Panc1 (cell line): ENCODE results near the gene FMC1. TPM values are rescaled to one million over a fixed set of nuclear protein-coding genes. Genes with fewer than 3 reads are reported as not detected.

Source experiments
- ATAC-seq: fragments of 200-7000 bp; cut with Tn5 transposase; 2 replicates; pipeline ENCODE4 v1.9.1; 2020; ENCODE audit warnings: mild to moderate bottlenecking, moderate library complexity
- BruUV-seq: library from RNA; stranded (reverse); fragments of 400-500 nt; replicated peaks from 2 replicates; lab custom pipeline; 2021; lab: Mats Ljungman, UMichigan
- CTCF ChIA-PET: fragments of 300-600 bp; sonication (Branson Sonifier 250); formaldehyde crosslinking; loops from one replicate; lab custom pipeline; 2022; ENCODE audit warnings: antibody characterized with exemption; lab: Charles Lee
- POLR2A ChIA-PET: fragments of 300-600 bp; sonication (Branson Sonifier 250); formaldehyde crosslinking; loops from one replicate; lab custom pipeline; 2022; ENCODE audit warnings: antibody characterized with exemption; lab: Charles Lee
- DNase-seq: peaks from one replicate; pipeline ENCODE4 v3.0.0-alpha.2; 2010; ENCODE audit warnings: low read depth, low spot score
- H3K27ac ChIP-seq: 2 replicates; pipeline ENCODE4 v1.5.1; 2011; ENCODE audit warnings: mild to moderate bottlenecking, low read length, inconsistent platforms
- H3K27me3 ChIP-seq: fragments of 200-500 bp; sonication (Bioruptor generic); 2 replicates; pipeline ENCODE4 v1.6.0; 2014; ENCODE audit warnings: low read length, inconsistent platforms; ENCODE audit not compliant: control insufficient read depth, insufficient read depth
- H3K36me3 ChIP-seq: fragments of 200-500 bp; sonication (Bioruptor generic); 2 replicates; pipeline ENCODE4 v1.5.1; 2014; ENCODE audit warnings: inconsistent platforms, mild to moderate bottlenecking, low read length, moderate library complexity; ENCODE audit not compliant: control insufficient read depth, insufficient read depth
- H3K4me1 ChIP-seq: 2 replicates; pipeline ENCODE4 v1.5.1; 2011; ENCODE audit warnings: inconsistent platforms, mild to moderate bottlenecking, low read length, moderate library complexity; ENCODE audit not compliant: control insufficient read depth, insufficient read depth
- H3K4me3 ChIP-seq, 2 experiments: 2 replicates each; pipeline ENCODE4 v1.5.1; 2011 to 2012; ENCODE audit warnings: low read depth in 2 of 2, low read length in 2 of 2, mild to moderate bottlenecking in 2 of 2, inconsistent platforms in 1 of 2, moderate library complexity in 1 of 2
- H3K9me3 ChIP-seq: fragments of 200-500 bp; sonication (Bioruptor generic); 2 replicates; pipeline ENCODE4 v1.5.1; 2014; ENCODE audit warnings: low read depth, mild to moderate bottlenecking, inconsistent platforms, low read length, moderate library complexity; ENCODE audit not compliant: control insufficient read depth, insufficient read depth
- POLR2AphosphoS5 ChIP-seq: IDR thresholded peaks from 2 replicates; pipeline ENCODE4 v1.6.1; 2012; ENCODE audit warnings: mild to moderate bottlenecking, low read depth, low read length, moderate library complexity
- SIN3A ChIP-seq: IDR thresholded peaks from 2 replicates; pipeline ENCODE4 v1.6.1; 2012; ENCODE audit warnings: low read depth, mild to moderate bottlenecking, low read length, moderate library complexity, borderline replicate concordance; ENCODE audit not compliant: insufficient read depth
- TCF7L2 ChIP-seq: IDR thresholded peaks from 2 replicates; pipeline ENCODE4 v1.6.1; 2011; ENCODE audit warnings: mild to moderate bottlenecking, low read depth, low read length, inconsistent platforms
- in situ Hi-C: cut with HindIII; loops from 2 replicates; pipeline ENCODE4 v1.10.0; 2016; ENCODE audit warnings: low sequenced_read_pairs, low pct_unique_long_range_greater_than_20kb
- intact Hi-C: fragments of 100-400 bp; cut with micrococcal nuclease; formaldehyde crosslinking; loops from one replicate; pipeline ENCODE4 v1.10.0; 2022; ENCODE audit not compliant: unreplicated experiment
- total RNA-seq: library from RNA; stranded (reverse); gene quantifications from one replicate; pipeline ENCODE4 v1.2.1, GENCODE V29; 2021; ENCODE audit not compliant: unreplicated experiment
- TF ChIP-seq, protein P1 (sequence below): fragments of 450-650 bp; IDR thresholded peaks from 2 replicates; pipeline ENCODE4 v1.5.1; 2017; ENCODE audit warnings: mild to moderate bottlenecking
- TF ChIP-seq, protein P2 (sequence below), 2 experiments: IDR thresholded peaks; 2 replicates each; pipeline ENCODE4 v1.6.1; 2011 to 2012; ENCODE audit warnings: low read depth in 2 of 2, control low read depth in 1 of 2, low read length in 1 of 2, mild to moderate bottlenecking in 1 of 2, moderate library complexity in 1 of 2; ENCODE audit not compliant: insufficient read depth in 1 of 2

FMC1 gene
- total RNA-seq, 1 experiment from 2014 or later, result 12.7 TPM

DNA sequence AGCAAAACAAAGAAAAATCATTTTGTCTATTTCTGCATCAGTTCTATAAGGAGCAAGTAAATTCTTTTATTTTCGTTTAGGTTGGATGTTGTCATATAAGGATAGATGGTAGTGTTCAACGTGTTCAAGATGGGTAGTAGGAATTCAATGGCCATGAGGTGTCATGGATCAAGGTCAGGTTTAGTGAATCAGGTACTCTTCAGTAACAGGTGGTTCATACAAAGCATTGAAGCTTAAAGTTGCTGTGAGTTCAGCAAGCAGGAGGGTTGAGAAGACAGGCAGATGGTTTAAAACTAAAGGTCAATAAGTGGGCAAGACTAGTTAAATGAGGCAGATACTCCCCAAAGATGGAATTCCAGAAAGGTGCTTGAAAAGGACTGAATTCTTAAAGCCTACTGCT, 24.2 kb downstream of the FMC1 start:
- BruUV-seq, result no TSS peak
- H3K36me3 ChIP-seq, result peaks cover 22% of the 10 kb centered on the region

DNA sequence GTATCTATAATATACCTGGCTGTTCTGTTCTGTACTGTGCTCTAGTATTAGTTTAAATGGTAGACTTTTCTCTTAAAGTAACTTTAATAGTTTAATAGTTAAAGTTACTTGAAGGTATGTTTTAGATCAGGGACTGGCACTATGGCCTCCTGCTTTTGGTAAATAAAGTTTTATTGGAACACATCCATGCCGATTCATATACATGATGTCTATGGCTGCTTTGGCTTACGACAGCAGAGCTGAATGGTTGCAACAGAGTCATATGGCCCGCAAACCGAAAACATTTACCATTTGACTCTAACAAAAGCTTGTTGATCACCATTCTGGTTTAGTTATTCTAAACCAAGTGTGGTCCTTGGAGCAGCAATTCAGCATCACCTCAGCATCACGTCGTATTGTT, 25.3 kb downstream of the FMC1 start:
- ATAC-seq (no peak), DNase-seq (no peak)
- TF ChIP-seq, protein P1, sequence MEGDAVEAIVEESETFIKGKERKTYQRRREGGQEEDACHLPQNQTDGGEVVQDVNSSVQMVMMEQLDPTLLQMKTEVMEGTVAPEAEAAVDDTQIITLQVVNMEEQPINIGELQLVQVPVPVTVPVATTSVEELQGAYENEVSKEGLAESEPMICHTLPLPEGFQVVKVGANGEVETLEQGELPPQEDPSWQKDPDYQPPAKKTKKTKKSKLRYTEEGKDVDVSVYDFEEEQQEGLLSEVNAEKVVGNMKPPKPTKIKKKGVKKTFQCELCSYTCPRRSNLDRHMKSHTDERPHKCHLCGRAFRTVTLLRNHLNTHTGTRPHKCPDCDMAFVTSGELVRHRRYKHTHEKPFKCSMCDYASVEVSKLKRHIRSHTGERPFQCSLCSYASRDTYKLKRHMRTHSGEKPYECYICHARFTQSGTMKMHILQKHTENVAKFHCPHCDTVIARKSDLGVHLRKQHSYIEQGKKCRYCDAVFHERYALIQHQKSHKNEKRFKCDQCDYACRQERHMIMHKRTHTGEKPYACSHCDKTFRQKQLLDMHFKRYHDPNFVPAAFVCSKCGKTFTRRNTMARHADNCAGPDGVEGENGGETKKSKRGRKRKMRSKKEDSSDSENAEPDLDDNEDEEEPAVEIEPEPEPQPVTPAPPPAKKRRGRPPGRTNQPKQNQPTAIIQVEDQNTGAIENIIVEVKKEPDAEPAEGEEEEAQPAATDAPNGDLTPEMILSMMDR, result no peak
- TF ChIP-seq SIN3A (no peak), POLR2AphosphoS5 (no peak)
- TF ChIP-seq, protein P2, sequence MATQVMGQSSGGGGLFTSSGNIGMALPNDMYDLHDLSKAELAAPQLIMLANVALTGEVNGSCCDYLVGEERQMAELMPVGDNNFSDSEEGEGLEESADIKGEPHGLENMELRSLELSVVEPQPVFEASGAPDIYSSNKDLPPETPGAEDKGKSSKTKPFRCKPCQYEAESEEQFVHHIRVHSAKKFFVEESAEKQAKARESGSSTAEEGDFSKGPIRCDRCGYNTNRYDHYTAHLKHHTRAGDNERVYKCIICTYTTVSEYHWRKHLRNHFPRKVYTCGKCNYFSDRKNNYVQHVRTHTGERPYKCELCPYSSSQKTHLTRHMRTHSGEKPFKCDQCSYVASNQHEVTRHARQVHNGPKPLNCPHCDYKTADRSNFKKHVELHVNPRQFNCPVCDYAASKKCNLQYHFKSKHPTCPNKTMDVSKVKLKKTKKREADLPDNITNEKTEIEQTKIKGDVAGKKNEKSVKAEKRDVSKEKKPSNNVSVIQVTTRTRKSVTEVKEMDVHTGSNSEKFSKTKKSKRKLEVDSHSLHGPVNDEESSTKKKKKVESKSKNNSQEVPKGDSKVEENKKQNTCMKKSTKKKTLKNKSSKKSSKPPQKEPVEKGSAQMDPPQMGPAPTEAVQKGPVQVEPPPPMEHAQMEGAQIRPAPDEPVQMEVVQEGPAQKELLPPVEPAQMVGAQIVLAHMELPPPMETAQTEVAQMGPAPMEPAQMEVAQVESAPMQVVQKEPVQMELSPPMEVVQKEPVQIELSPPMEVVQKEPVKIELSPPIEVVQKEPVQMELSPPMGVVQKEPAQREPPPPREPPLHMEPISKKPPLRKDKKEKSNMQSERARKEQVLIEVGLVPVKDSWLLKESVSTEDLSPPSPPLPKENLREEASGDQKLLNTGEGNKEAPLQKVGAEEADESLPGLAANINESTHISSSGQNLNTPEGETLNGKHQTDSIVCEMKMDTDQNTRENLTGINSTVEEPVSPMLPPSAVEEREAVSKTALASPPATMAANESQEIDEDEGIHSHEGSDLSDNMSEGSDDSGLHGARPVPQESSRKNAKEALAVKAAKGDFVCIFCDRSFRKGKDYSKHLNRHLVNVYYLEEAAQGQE (IDR thresholded peaks at IDR 0.05; ENCODE audit: insufficient read depth in 1 of 2, low read depth in 2 of 2, low read length in 1 of 2), result no peak
- Histone ChIP-seq H3K9me3 (no peaks in the 10 kb centered on the region), H3K27ac (no peak overlapping the region), H3K36me3 (peaks cover 16% of the 10 kb centered on the region; the same call in 1 of the 2 replicates), H3K4me1 (peaks cover 39% of the 10 kb centered on the region), H3K27me3 (no peaks in the 10 kb centered on the region), H3K4me3 (no peak overlapping the region)
- intact Hi-C loops, result no loop called here
- CTCF ChIA-PET, result no interaction called here
- POLR2A ChIA-PET, result no interaction called here
- in situ Hi-C loops, result no loop called here
- no TSS peak for BruUV-seq

More for the DNA sequence above, 24.2 kb downstream of the FMC1 start:
- in situ Hi-C loops, result no loop called here
- Histone ChIP-seq H3K4me1 (peaks cover 32% of the 10 kb centered on the region), H3K9me3 (no peaks in the 10 kb centered on the region), H3K27ac (no peak overlapping the region), H3K27me3 (no peaks in the 10 kb centered on the region), H3K4me3 (no peak overlapping the region)
- ChIA-PET POLR2A (interaction anchor here (0.6 kb wide), 1 partner anchor 341 kb away, joined by 3 read pairs; no protein-coding TSS in a partner anchor), CTCF (no interaction called here)
- intact Hi-C loops, result no loop called here
- DNase-seq (no peak), ATAC-seq (no peak)
- TF ChIP-seq SIN3A, result no peak
- TF ChIP-seq, protein P1, result no peak
- TF ChIP-seq TCF7L2, result no peak
- no peak for TF ChIP-seq POLR2AphosphoS5
- TF ChIP-seq, protein P2 (IDR thresholded peaks at IDR 0.05; ENCODE audit: insufficient read depth in 1 of 2, low read depth in 2 of 2, low read length in 1 of 2), result no peak
